Natural killer cell (primary cell): ENCODE results near the gene GAB4. TPM values are rescaled to one million over a fixed set of nuclear protein-coding genes. Genes with fewer than 3 reads are reported as not detected.

Source experiments
- ATAC-seq, 3 donors: fragments of 150-1000 bp in 2 of 3; fragments of 200-7000 bp in 1 of 3; cut with Tn5 transposase; 1 replicate in 1 of 3; 2 replicates in 2 of 3; pipeline ENCODE4 v1.10.0; 2021; ENCODE audit warnings: mild to moderate bottlenecking in 2 of 3, moderate library complexity in 2 of 3
- DNase-seq, 2 donors: peaks; one replicate each; pipeline versions ENCODE4 v3.0.0 to v3.0.0-alpha.2; 2013 to 2021; ENCODE audit warnings: mixed read lengths in 1 of 2
- H3K27ac ChIP-seq: one replicate; pipeline ENCODE4 v1.5.1; 2013; ENCODE audit warnings: mild to moderate bottlenecking, low read length
- H3K27me3 ChIP-seq: one replicate; pipeline ENCODE4 v1.6.1; 2013; ENCODE audit warnings: low read length; ENCODE audit not compliant: control insufficient read depth, insufficient read depth
- H3K36me3 ChIP-seq: one replicate; pipeline ENCODE4 v1.6.1; 2013; ENCODE audit warnings: low read length; ENCODE audit not compliant: control insufficient read depth, insufficient read depth
- H3K4me1 ChIP-seq: one replicate; pipeline ENCODE4 v1.6.1; 2013; ENCODE audit warnings: low read length; ENCODE audit not compliant: control insufficient read depth, insufficient read depth
- H3K4me3 ChIP-seq: one replicate; pipeline ENCODE4 v1.5.1; 2013; ENCODE audit warnings: low read length
- H3K9me3 ChIP-seq: one replicate; pipeline ENCODE4 v1.6.1; 2013; ENCODE audit warnings: low read length; ENCODE audit not compliant: control insufficient read depth, insufficient read depth
- H3K27ac Mint-ChIP-seq, 2 donors: one replicate each; pipeline ENCODE4 v1.8.0; 2022; ENCODE audit warnings: mild to moderate bottlenecking in 2 of 2, mixed read lengths in 2 of 2, moderate library complexity in 1 of 2
- H3K27me3 Mint-ChIP-seq, 2 donors: one replicate each; pipeline ENCODE4 v1.8.0; 2022; ENCODE audit warnings: low read depth in 2 of 2, mixed read lengths in 2 of 2
- H3K36me3 Mint-ChIP-seq: one replicate; pipeline ENCODE4 v1.8.0; 2022; ENCODE audit warnings: mixed read lengths
- H3K4me1 Mint-ChIP-seq, 2 donors: one replicate each; pipeline ENCODE4 v1.8.0; 2022; ENCODE audit warnings: mixed read lengths in 2 of 2
- H3K4me3 Mint-ChIP-seq: one replicate; pipeline ENCODE4 v1.8.0; 2022; ENCODE audit warnings: mild to moderate bottlenecking, moderate library complexity, mixed read lengths
- H3K9me3 Mint-ChIP-seq, 2 donors: one replicate each; pipeline ENCODE4 v1.8.0; 2022; ENCODE audit warnings: mixed read lengths in 2 of 2
- CTCF ChIP-seq: fragments of 200-600 bp; IDR thresholded peaks from one replicate; pipeline ENCODE4 v1.8.0; 2022; ENCODE audit warnings: antibody characterized with exemption
- WGBS: methylation state at CpG from one replicate; pipeline ENCODE4 v1.1.7; 2013; ENCODE audit warnings: missing lambda C conversion rate; ENCODE audit not compliant: insufficient coverage; 5-methylcytosine and 5-hydroxymethylcytosine counted together
- intact Hi-C: fragments of 100-400 bp; cut with micrococcal nuclease; formaldehyde crosslinking; loops from one replicate; pipeline ENCODE4 v1.14.2; 2022
- total RNA-seq, 4 donors: library from RNA; stranded (reverse); fragments of 120-200 nt in 1 of 4; gene quantifications; one replicate each; pipeline versions ENCODE4 v1.2.3 to v1.2.4, GENCODE V29; 2013 to 2022

Gene GAB4
- total RNA-seq, 3 donors from 2014 or later (not counting 1 experiment from before 2014, with no cell fraction given) = 0.57 to 4.6 (median 2.7) TPM

- Histone ChIP-seq H3K9me3 (no peaks in the 10 kb centered on the region), H3K36me3 (no peaks in the 10 kb centered on the region), H3K27ac (no peak overlapping the region), H3K27me3 (no peaks in the 10 kb centered on the region), H3K4me3 (no peak overlapping the region), H3K4me1 (no peaks in the 10 kb centered on the region)
- H3K27ac Mint-ChIP-seq = no peak overlapping the region
- no peaks in the 10 kb centered on the region for H3K36me3 Mint-ChIP-seq
- peaks cover 6 to 27% of the 10 kb centered on the region in 2 donors for H3K27me3 Mint-ChIP-seq
- no peak overlapping the region for H3K4me3 Mint-ChIP-seq
- no peak for TF ChIP-seq CTCF
- DNase-seq (no peak), ATAC-seq (no peak)
- WGBS = 95% methylated on average over 2 of the region's 2 CpGs
- no peaks in the 10 kb centered on the region for H3K9me3 Mint-ChIP-seq
- intact Hi-C loops = no loop called here
- peaks cover 0 to 8% of the 10 kb centered on the region in 2 donors for H3K4me1 Mint-ChIP-seq
Measured at GRCh38 chr22:17013396-17014100, 5.5 kb upstream of the GAB4 start.

GRCh38 chr22:17012267-17012666, 4.2 kb upstream of the GAB4 start:
- Histone ChIP-seq H3K36me3 (no peaks in the 10 kb centered on the region), H3K27ac (no peak overlapping the region), H3K9me3 (no peaks in the 10 kb centered on the region), H3K4me3 (no peak overlapping the region), H3K4me1 (peaks cover 9% of the 10 kb centered on the region), H3K27me3 (peaks cover 1% of the 10 kb centered on the region)
- Mint-ChIP-seq H3K4me1 (peaks cover 0 to 8% of the 10 kb centered on the region in 2 donors), H3K36me3 (no peaks in the 10 kb centered on the region), H3K9me3 (no peaks in the 10 kb centered on the region), H3K27ac (no peak overlapping the region), H3K4me3 (no peak overlapping the region), H3K27me3 (peaks cover 2 to 22% of the 10 kb centered on the region in 2 donors)
- ATAC-seq (no peak), DNase-seq (no peak)
- whole genome bisulfite sequencing = 86% methylated on average over 4 of the region's 4 CpGs
- TF ChIP-seq CTCF = no peak
- intact Hi-C loops = no loop called here

GRCh38 chr22:17009640-17010291, 1.7 kb upstream of the GAB4 start:
- no peaks in the 10 kb centered on the region for H3K9me3 ChIP-seq
- no peak overlapping the region for H3K27ac Mint-ChIP-seq
- DNase-seq (no peak), ATAC-seq (no peak)
- intact Hi-C loops = no loop called here
- no peak overlapping the region for H3K4me3 Mint-ChIP-seq
- WGBS = 82% methylated on average over 9 of the region's 9 CpGs
- H3K27me3 ChIP-seq = peaks cover 3% of the 10 kb centered on the region
- peaks cover 13% of the 10 kb centered on the region for H3K36me3 Mint-ChIP-seq
- no peak overlapping the region for H3K27ac ChIP-seq
- H3K9me3 Mint-ChIP-seq = peaks cover 0 to 5% of the 10 kb centered on the region in 2 donors
- no peaks in the 10 kb centered on the region for H3K36me3 ChIP-seq
- peaks cover 10% of the 10 kb centered on the region for H3K4me1 ChIP-seq
- H3K4me3 ChIP-seq = no peak overlapping the region
- H3K27me3 Mint-ChIP-seq = peaks cover 18 to 38% of the 10 kb centered on the region in 2 donors
- peaks cover 0 to 8% of the 10 kb centered on the region in 2 donors for H3K4me1 Mint-ChIP-seq
- no peak for TF ChIP-seq CTCF
